ENCODE results near the gene ACP2. TPM values are rescaled to one million over a fixed set of nuclear protein-coding genes. Genes with fewer than 3 reads are reported as not detected.
A peak's percentile ranks its signal among the peaks of the same experiment; 100 is the strongest.

ACP2 gene
- polyA plus RNA-seq, 1 donor, result 87.3 TPM

GRCh38 chr11:47269002-47269828 lies 20.6 kb upstream of the ACP2 start:
- WGBS (ENCODE audit: insufficient coverage, low lambda C conversion rate), result 0% methylated on average over 2 of the region's 52 CpGs
- H3K27me3 ChIP-seq (ENCODE audit: control insufficient read depth, insufficient read depth, low read length), result no peaks in the 10 kb centered on the region
- peaks cover 18% of the 10 kb centered on the region for H3K36me3 ChIP-seq (ENCODE audit: control insufficient read depth, insufficient read depth, low read length)
- peak overlapping the region; percentile 67 for H3K4me3 ChIP-seq (ENCODE audit: low read length)
- H3K9me3 ChIP-seq (ENCODE audit: control insufficient read depth, low read depth, low read length), result no peaks in the 10 kb centered on the region
- peak overlapping the region; percentile 99 for H3K27ac ChIP-seq (ENCODE audit: low read length)
- peaks cover 33% of the 10 kb centered on the region for H3K4me1 ChIP-seq (ENCODE audit: control insufficient read depth, insufficient read depth, low read length)
- peak; percentile 83 to 95 for DNase-seq

- H3K27ac ChIP-seq (ENCODE audit: low read length), result peak overlapping the region; percentile 99
- no peak for DNase-seq
- no peaks in the 10 kb centered on the region for H3K9me3 ChIP-seq (ENCODE audit: control insufficient read depth, low read depth, low read length)
- no CpG with 5 or more reads among the region's 13 CpGs for WGBS (ENCODE audit: insufficient coverage, low lambda C conversion rate)
- H3K36me3 ChIP-seq (ENCODE audit: control insufficient read depth, insufficient read depth, low read length), result peaks cover 20% of the 10 kb centered on the region
- no peaks in the 10 kb centered on the region for H3K27me3 ChIP-seq (ENCODE audit: control insufficient read depth, insufficient read depth, low read length)
- peak overlapping the region; percentile 67 for H3K4me3 ChIP-seq (ENCODE audit: low read length)
- H3K4me1 ChIP-seq (ENCODE audit: control insufficient read depth, insufficient read depth, low read length), result peaks cover 33% of the 10 kb centered on the region
Observed at GRCh38 chr11:47268448-47269001, 19.9 kb upstream of the ACP2 start.

GRCh38 chr11:47267876-47268275 lies 19.3 kb upstream of the ACP2 start:
- Histone ChIP-seq H3K36me3 (ENCODE audit: control insufficient read depth, insufficient read depth, low read length) (peaks cover 25% of the 10 kb centered on the region), H3K27ac (ENCODE audit: low read length) (peak overlapping the region; percentile 99), H3K4me1 (ENCODE audit: control insufficient read depth, insufficient read depth, low read length) (peaks cover 33% of the 10 kb centered on the region), H3K9me3 (ENCODE audit: control insufficient read depth, low read depth, low read length) (no peaks in the 10 kb centered on the region), H3K4me3 (ENCODE audit: low read length) (no peak overlapping the region), H3K27me3 (ENCODE audit: control insufficient read depth, insufficient read depth, low read length) (no peaks in the 10 kb centered on the region)
- WGBS (ENCODE audit: insufficient coverage, low lambda C conversion rate), result no CpG with 5 or more reads among the region's 6 CpGs
- no peak for DNase-seq

GRCh38 chr11:47264521-47264920 lies 15.9 kb upstream of the ACP2 start:
- Histone ChIP-seq H3K36me3 (ENCODE audit: control insufficient read depth, insufficient read depth, low read length) (peaks cover 40% of the 10 kb centered on the region), H3K4me1 (ENCODE audit: control insufficient read depth, insufficient read depth, low read length) (peaks cover 20% of the 10 kb centered on the region), H3K4me3 (ENCODE audit: low read length) (no peak overlapping the region), H3K27me3 (ENCODE audit: control insufficient read depth, insufficient read depth, low read length) (no peaks in the 10 kb centered on the region), H3K27ac (ENCODE audit: low read length) (no peak overlapping the region), H3K9me3 (ENCODE audit: control insufficient read depth, low read depth, low read length) (no peaks in the 10 kb centered on the region)
- no peak for DNase-seq
- WGBS (ENCODE audit: insufficient coverage, low lambda C conversion rate), result 100% methylated on average over 1 of the region's 4 CpGs

GRCh38 chr11:47264119-47264518 lies 15.5 kb upstream of the ACP2 start:
- H3K4me1 ChIP-seq (ENCODE audit: control insufficient read depth, insufficient read depth, low read length), result peaks cover 24% of the 10 kb centered on the region

GRCh38 chr11:47261291-47261800 lies 12.7 kb upstream of the ACP2 start:
- Histone ChIP-seq H3K27me3 (ENCODE audit: control insufficient read depth, insufficient read depth, low read length) (no peaks in the 10 kb centered on the region), H3K4me3 (ENCODE audit: low read length) (no peak overlapping the region), H3K4me1 (ENCODE audit: control insufficient read depth, insufficient read depth, low read length) (peaks cover 28% of the 10 kb centered on the region), H3K9me3 (ENCODE audit: control insufficient read depth, low read depth, low read length) (no peaks in the 10 kb centered on the region), H3K36me3 (ENCODE audit: control insufficient read depth, insufficient read depth, low read length) (peaks cover 31% of the 10 kb centered on the region), H3K27ac (ENCODE audit: low read length) (no peak overlapping the region)
- DNase-seq, result no peak
- 83% methylated on average over 1 of the region's 22 CpGs for WGBS (ENCODE audit: insufficient coverage, low lambda C conversion rate)

More at GRCh38 chr11:47264119-47264518, 15.5 kb upstream of the ACP2 start:
- peaks cover 40% of the 10 kb centered on the region for H3K36me3 ChIP-seq (ENCODE audit: control insufficient read depth, insufficient read depth, low read length)
- no peaks in the 10 kb centered on the region for H3K27me3 ChIP-seq (ENCODE audit: control insufficient read depth, insufficient read depth, low read length)
- H3K27ac ChIP-seq (ENCODE audit: low read length), result no peak overlapping the region
- no peak overlapping the region for H3K4me3 ChIP-seq (ENCODE audit: low read length)
- DNase-seq, result no peak
- no peaks in the 10 kb centered on the region for H3K9me3 ChIP-seq (ENCODE audit: control insufficient read depth, low read depth, low read length)
- 100% methylated on average over 1 of the region's 6 CpGs for WGBS (ENCODE audit: insufficient coverage, low lambda C conversion rate)

- Histone ChIP-seq H3K36me3 (ENCODE audit: control insufficient read depth, insufficient read depth, low read length) (peaks cover 26% of the 10 kb centered on the region), H3K4me1 (ENCODE audit: control insufficient read depth, insufficient read depth, low read length) (peaks cover 38% of the 10 kb centered on the region), H3K27ac (ENCODE audit: low read length) (no peak overlapping the region), H3K4me3 (ENCODE audit: low read length) (no peak overlapping the region), H3K27me3 (ENCODE audit: control insufficient read depth, insufficient read depth, low read length) (no peaks in the 10 kb centered on the region), H3K9me3 (ENCODE audit: control insufficient read depth, low read depth, low read length) (no peaks in the 10 kb centered on the region)
- no CpG with 5 or more reads among the region's 19 CpGs for WGBS (ENCODE audit: insufficient coverage, low lambda C conversion rate)
- DNase-seq, result no peak
Observed at GRCh38 chr11:47260366-47260765, 11.8 kb upstream of the ACP2 start.

GRCh38 chr11:47259232-47259977 lies 10.8 kb upstream of the ACP2 start:
- H3K36me3 ChIP-seq (ENCODE audit: control insufficient read depth, insufficient read depth, low read length), result peaks cover 26% of the 10 kb centered on the region
- H3K9me3 ChIP-seq (ENCODE audit: control insufficient read depth, low read depth, low read length), result no peaks in the 10 kb centered on the region
- peak in 1 of 2 donors; percentile 52 for DNase-seq
- peaks cover 47% of the 10 kb centered on the region for H3K4me1 ChIP-seq (ENCODE audit: control insufficient read depth, insufficient read depth, low read length)
- no CpG with 5 or more reads among the region's 10 CpGs for WGBS (ENCODE audit: insufficient coverage, low lambda C conversion rate)
- peak overlapping the region; percentile 87 for H3K27ac ChIP-seq (ENCODE audit: low read length)
- peak overlapping the region; percentile 8 for H3K4me3 ChIP-seq (ENCODE audit: low read length)
- H3K27me3 ChIP-seq (ENCODE audit: control insufficient read depth, insufficient read depth, low read length), result no peaks in the 10 kb centered on the region

- peaks cover 57% of the 10 kb centered on the region for H3K4me1 ChIP-seq (ENCODE audit: control insufficient read depth, insufficient read depth, low read length)
- H3K27ac ChIP-seq (ENCODE audit: low read length), result peak overlapping the region; percentile 87
- H3K27me3 ChIP-seq (ENCODE audit: control insufficient read depth, insufficient read depth, low read length), result no peaks in the 10 kb centered on the region
- peak overlapping the region; percentile 55 for H3K4me3 ChIP-seq (ENCODE audit: low read length)
- no CpG with 5 or more reads among the region's 11 CpGs for WGBS (ENCODE audit: insufficient coverage, low lambda C conversion rate)
- DNase-seq, result no peak
- no peaks in the 10 kb centered on the region for H3K9me3 ChIP-seq (ENCODE audit: control insufficient read depth, low read depth, low read length)
- peaks cover 20% of the 10 kb centered on the region for H3K36me3 ChIP-seq (ENCODE audit: control insufficient read depth, insufficient read depth, low read length)
Observed at GRCh38 chr11:47258317-47258902, 9.8 kb upstream of the ACP2 start.

Measured in large intestine (tissue), 3 donors.